ENCODE measurements around the gene KRTAP29-1.

KRTAP29-1 gene

GRCh38 chr17:41294016-41294415 lies 8.6 kb downstream of the KRTAP29-1 start:
- Histone ChIP-seq H3K4me1 (ENCODE audit: control insufficient read depth, insufficient read depth, low read length) (no peaks in the 10 kb centered on the region), H3K4me3 (ENCODE audit: low read depth, low read length) (no peak overlapping the region), H3K27ac (ENCODE audit: extremely low read depth, low read depth, low read length) (no peak overlapping the region), H3K9me3 (ENCODE audit: control insufficient read depth, insufficient read depth, low read depth, low read length) (no peaks in the 10 kb centered on the region), H3K36me3 (ENCODE audit: control insufficient read depth in 2 of 2, insufficient read depth in 1 of 2, low read length in 2 of 2) (no peaks in the 10 kb centered on the region)
- no peak for TF ChIP-seq ZFP41 (tag by site-specific recombination; IDR thresholded peaks at IDR 0.05; ENCODE audit: borderline replicate concordance)
- POLR2A ChIA-PET: no interaction called here
- CTCF ChIA-PET: interaction anchor here (0.5 to 0.9 kb wide), 3 partner anchors 28 to 679 kb away, joined by 3 to 4 read pairs (median 3); no protein-coding TSS in a partner anchor

- H3K4me3 ChIP-seq (ENCODE audit: low read depth, low read length): no peak overlapping the region
- CTCF ChIA-PET: interaction anchor here (1.4 to 2.3 kb wide), 3 partner anchors 36 to 379 kb away, joined by 5 to 8 read pairs (median 5); no protein-coding TSS in a partner anchor
- TF ChIP-seq EGR2 (tag by site-specific recombination; IDR thresholded peaks at IDR 0.05; ENCODE audit: low read depth): no peak
- no peak for TF ChIP-seq ZNF16 (tag by site-specific recombination; IDR thresholded peaks at IDR 0.05; ENCODE audit: low read depth)
- TF ChIP-seq ZNF660 (tag by site-specific recombination; IDR thresholded peaks at IDR 0.05): no peak
- TF ChIP-seq GLI4 (tag by site-specific recombination; IDR thresholded peaks at IDR 0.05): no peak
- TF ChIP-seq AEBP2 (tag by site-specific recombination; IDR thresholded peaks at IDR 0.05; ENCODE audit: borderline replicate concordance): no peak
- TF ChIP-seq ZNF223 (tag by site-specific recombination; IDR thresholded peaks at IDR 0.05): no peak
- no peak for TF ChIP-seq ZNF19 (tag by site-specific recombination; IDR thresholded peaks at IDR 0.05; ENCODE audit: low read depth)
- no peak for TF ChIP-seq ZNF629 (tag by site-specific recombination; IDR thresholded peaks at IDR 0.05)
- TF ChIP-seq ZNF324 (tag by site-specific recombination; IDR thresholded peaks at IDR 0.05): no peak
- TF ChIP-seq ZNF146 (tag by site-specific recombination; IDR thresholded peaks at IDR 0.05): no peak
- no peak for TF ChIP-seq GLI2 (tag by site-specific recombination; IDR thresholded peaks at IDR 0.05; ENCODE audit: borderline replicate concordance, low read depth)
- no peak for TF ChIP-seq ZNF280C (tag by site-specific recombination; IDR thresholded peaks at IDR 0.05)
- TF ChIP-seq ZNF544 (tag by site-specific recombination; IDR thresholded peaks at IDR 0.05): no peak
- no peak for TF ChIP-seq HOXC10 (CRISPR knock-in tag; IDR thresholded peaks at IDR 0.05)
- no peak for TF ChIP-seq BCL6B (tag by site-specific recombination; IDR thresholded peaks at IDR 0.05)
- TF ChIP-seq ZNF518A (tag by site-specific recombination; conservative IDR thresholded peaks at IDR 0.05; ENCODE audit: low read depth): no peak
- TF ChIP-seq SP2 (tag by site-specific recombination; IDR thresholded peaks at IDR 0.05): no peak
- no peak for TF ChIP-seq ZSCAN16 (tag by site-specific recombination; IDR thresholded peaks at IDR 0.05)
- TF ChIP-seq ZNF341 (tag by site-specific recombination; IDR thresholded peaks at IDR 0.05; ENCODE audit: low read depth): no peak
- TF ChIP-seq ZNF621 (tag by site-specific recombination; IDR thresholded peaks at IDR 0.05): no peak
- H3K9me3 ChIP-seq (ENCODE audit: control insufficient read depth, insufficient read depth, low read depth, low read length): no peaks in the 10 kb centered on the region
- no peaks in the 10 kb centered on the region for H3K4me1 ChIP-seq (ENCODE audit: control insufficient read depth, insufficient read depth, low read length)
- no peak overlapping the region for H3K27ac ChIP-seq (ENCODE audit: extremely low read depth, low read depth, low read length)
- no peaks in the 10 kb centered on the region for H3K36me3 ChIP-seq (ENCODE audit: control insufficient read depth in 2 of 2, insufficient read depth in 1 of 2, low read length in 2 of 2)
- POLR2A ChIA-PET: no interaction called here
These were observed 15.6 kb downstream of the KRTAP29-1 start for GRCh38 chr17:41287050-41287449.

Data from HEK293 (cell line).